Heart right ventricle (tissue), 16 donors: ENCODE data around the gene SLIT3. TPM values are rescaled to one million over a fixed set of nuclear protein-coding genes. Genes with fewer than 3 reads are reported as not detected.
A peak's percentile ranks its signal among the peaks of the same experiment; 100 is the strongest.

ENCODE experiments used
- ATAC-seq, 8 donors: fragments of 200-7000 bp; cut with Tn5 transposase; one replicate each; pipeline ENCODE4 v1.9.1; 2020; ENCODE audit warnings: mild to moderate bottlenecking in 8 of 8, moderate library complexity in 8 of 8, moderate number of reproducible peaks in 1 of 8
- DNase-seq, 2 donors: peaks; one replicate each; pipeline ENCODE4 v3.0.0-alpha.2; 2020
- H3K27ac ChIP-seq, 10 donors: fragments of 200-600 bp; sonication (generic) in 2 of 10; one replicate each; pipeline versions ENCODE4 v1.5.0 to v1.8.0; 2020 to 2022; ENCODE audit warnings: mild to moderate bottlenecking in 3 of 10
- H3K27me3 ChIP-seq, 7 donors: fragments of 200-600 bp; one replicate each; pipeline ENCODE4 v1.8.0; 2021 to 2022; ENCODE audit warnings: mild to moderate bottlenecking in 2 of 7
- H3K36me3 ChIP-seq, 9 donors: fragments of 200-600 bp; sonication (generic) in 1 of 9; one replicate each; pipeline versions ENCODE4 v1.5.0 to v1.8.0; 2020 to 2022; ENCODE audit warnings: mild to moderate bottlenecking in 2 of 9
- H3K4me1 ChIP-seq, 9 donors: fragments of 200-600 bp; sonication (generic) in 1 of 9; one replicate each; pipeline versions ENCODE4 v1.5.0 to v1.8.0; 2020 to 2022; ENCODE audit warnings: mild to moderate bottlenecking in 4 of 9
- H3K4me3 ChIP-seq, 10 donors: fragments of 200-600 bp; sonication (generic) in 2 of 10; one replicate each; pipeline versions ENCODE4 v1.5.0 to v1.8.0; 2020 to 2022; ENCODE audit warnings: mild to moderate bottlenecking in 7 of 10, moderate library complexity in 2 of 10
- H3K9me3 ChIP-seq, 11 donors: fragments of 200-600 bp in 10 of 11; sonication (generic) in 2 of 11; one replicate each; pipeline versions ENCODE4 v1.5.0 to v1.8.0; 2013 to 2022; ENCODE audit warnings: mild to moderate bottlenecking in 2 of 11, control low read depth in 1 of 11, moderate library complexity in 1 of 11
- WGBS, 2 donors: extraction: QIAGEN DNeasy Blood & Tissue Kit; methylation state at CpG; one replicate each; pipeline ENCODE4 v1.1.7; 2013; ENCODE audit warnings: inconsistent platforms in 1 of 2; 5-methylcytosine and 5-hydroxymethylcytosine counted together
- intact Hi-C, 10 donors: fragments of 100-400 bp; cut with DNase I; formaldehyde crosslinking; loops; one replicate each; pipeline versions ENCODE4 v1.11.1 to v1.14.2; 2022
- polyA plus RNA-seq, 2 donors: library from polyadenylated mRNA; stranded (reverse); fragments of 200-250 nt; gene quantifications; one replicate each; pipeline ENCODE4 v1.2.3, GENCODE V29; 2013
- total RNA-seq, 10 donors: library from RNA; stranded (reverse); fragmentation: NEBNext Ultra II Directional in 3 of 10; extraction: Animal tissue kit (Norgen Biotek cat#: 25700) in 3 of 10; gene quantifications; one replicate each; pipeline versions ENCODE4 v1.2.1 to v1.2.4, GENCODE V29; 2021 to 2023
- TF ChIP-seq, protein P1 (sequence below), 9 donors: fragments of 200-600 bp; sonication (generic) in 2 of 9; IDR thresholded peaks; one replicate each; pipeline versions ENCODE4 v1.5.0 to v1.8.0; 2021 to 2022; ENCODE audit warnings: antibody characterized with exemption in 9 of 9, mild to moderate bottlenecking in 5 of 9, moderate library complexity in 1 of 9
- donor health status: Arrhythmogenic right ventricular cardiomyopathy.
- donor health status: ischemic (EF 13 %, LVEDD 7.1; RV severe dilation, severe dysfunction).
- donor health status: healthy with polysubstance abuse.
- donor health status: DM: no; HTN: yes; CAD: no.
- donor health status: DM: no; HTN: no; CAD: no.
- donor health status: ischemic (EF 25% LVEDD 6.9; RV normal size, moderate dysfunction).
- donor health status: ischemic (EF 25% LVEDD 5.7; RV mildly dilated, moderate dysfunction).
- donor health status: healthy.
- donor health status: DM: yes; HTN: yes; CAD: no.
- donor health status: Ischemic cardiomyopathy.
- donor health status: ischemic (EF 35%, LVEDD 5.7; RV mildly dilated, moderate dysfunction).
- donor health status: nonischemic (EF 11% LVEDD 7.7; RV severe dilation, severe dysfunction).
- donor health status: DM: yes; HTN: yes; CAD: no.
- donor health status: PGD.
- donor health status: ischemic (EF 29% LVEDD 5.4; RV normal size, mild dysfunction).
- donor health status: nonischemic (EF 23%, LVEDD 6.1; RV moderate dilation, normal function).

Gene SLIT3
- total and polyA plus RNA-seq, 12 donors = 2.0 to 29.2 (median 12.1) TPM

DNA sequence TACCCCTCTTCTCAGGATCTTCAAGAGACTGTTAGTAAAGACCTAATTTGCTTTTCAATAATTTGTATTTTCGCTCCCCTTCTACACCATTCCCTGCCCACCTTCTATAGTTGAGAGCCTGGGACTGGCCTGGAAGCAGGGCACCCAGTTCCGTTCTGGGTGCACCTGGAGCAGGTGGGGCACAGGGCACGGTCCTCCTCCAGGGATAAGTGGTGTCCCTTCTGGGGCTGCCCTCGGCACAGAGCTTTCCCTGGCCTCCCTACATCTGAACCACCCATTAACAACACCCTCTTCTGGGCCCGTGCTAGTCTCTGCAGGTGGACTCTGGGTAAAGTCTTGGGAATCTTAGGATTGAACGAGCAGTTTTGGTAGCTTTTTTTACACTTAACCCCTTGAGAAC, 628.9 kb downstream of the SLIT3 start:
- ATAC-seq (no peak), DNase-seq (no peak)
- Histone ChIP-seq H3K4me1 (no peaks in the 10 kb centered on the region), H3K27ac (no peak overlapping the region), H3K4me3 (no peak overlapping the region), H3K27me3 (no peaks in the 10 kb centered on the region), H3K9me3 (no peaks in the 10 kb centered on the region), H3K36me3 (no peaks in the 10 kb centered on the region)
- intact Hi-C loops = loop anchor here in 3 of 10 donors (10.0 kb wide), 2 partner anchors 633 to 913 kb away; partner anchors contain the start of genes SPDL1 (in 2 of the 3) and SLIT3 (in 1 of the 3)
- 79 to 82% methylated on average over 6 of the region's 6 CpGs for WGBS, 2 donors
- TF ChIP-seq, protein P1, sequence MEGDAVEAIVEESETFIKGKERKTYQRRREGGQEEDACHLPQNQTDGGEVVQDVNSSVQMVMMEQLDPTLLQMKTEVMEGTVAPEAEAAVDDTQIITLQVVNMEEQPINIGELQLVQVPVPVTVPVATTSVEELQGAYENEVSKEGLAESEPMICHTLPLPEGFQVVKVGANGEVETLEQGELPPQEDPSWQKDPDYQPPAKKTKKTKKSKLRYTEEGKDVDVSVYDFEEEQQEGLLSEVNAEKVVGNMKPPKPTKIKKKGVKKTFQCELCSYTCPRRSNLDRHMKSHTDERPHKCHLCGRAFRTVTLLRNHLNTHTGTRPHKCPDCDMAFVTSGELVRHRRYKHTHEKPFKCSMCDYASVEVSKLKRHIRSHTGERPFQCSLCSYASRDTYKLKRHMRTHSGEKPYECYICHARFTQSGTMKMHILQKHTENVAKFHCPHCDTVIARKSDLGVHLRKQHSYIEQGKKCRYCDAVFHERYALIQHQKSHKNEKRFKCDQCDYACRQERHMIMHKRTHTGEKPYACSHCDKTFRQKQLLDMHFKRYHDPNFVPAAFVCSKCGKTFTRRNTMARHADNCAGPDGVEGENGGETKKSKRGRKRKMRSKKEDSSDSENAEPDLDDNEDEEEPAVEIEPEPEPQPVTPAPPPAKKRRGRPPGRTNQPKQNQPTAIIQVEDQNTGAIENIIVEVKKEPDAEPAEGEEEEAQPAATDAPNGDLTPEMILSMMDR (IDR thresholded peaks at IDR 0.05) = no peak

DNA sequence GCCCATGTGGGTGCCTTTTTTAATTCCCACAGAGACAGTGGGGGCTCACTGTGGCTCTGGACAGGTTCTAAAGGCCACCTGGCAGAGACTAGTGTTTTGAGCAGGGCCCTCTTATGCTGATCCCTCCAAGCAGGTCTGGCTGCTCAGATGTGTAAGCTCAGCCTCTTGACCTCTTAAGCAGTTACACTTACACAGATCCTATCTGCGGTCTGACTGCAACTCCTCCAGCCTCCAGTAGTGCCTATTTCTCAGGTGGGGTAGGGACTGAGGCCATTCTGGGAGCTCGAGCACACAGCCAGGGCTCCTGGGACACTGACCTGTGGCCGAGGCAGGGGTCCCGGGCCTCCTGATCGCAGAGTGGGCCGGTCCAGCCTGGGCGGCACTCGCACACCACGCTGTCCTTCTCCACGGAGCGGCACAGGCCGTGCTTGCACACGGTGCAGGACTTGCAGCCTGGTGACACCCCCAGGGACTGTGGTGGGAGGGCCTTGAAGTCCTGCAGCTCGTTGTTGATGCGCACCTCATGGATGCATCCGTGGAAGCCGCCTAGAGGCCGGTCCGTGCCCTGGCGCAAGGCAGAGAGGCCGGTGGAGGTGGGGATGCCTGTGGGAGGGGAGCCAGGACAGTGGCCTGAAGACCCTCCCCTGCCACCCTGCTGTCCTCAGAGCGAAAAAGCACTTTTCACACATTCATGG, 629.9 kb downstream of the SLIT3 start:
- DNase-seq (no peak), ATAC-seq (peak in 2 of 8 donors; percentile 21 to 44)
- 77 to 79% methylated on average over 22 of the region's 22 CpGs for WGBS, 2 donors
- TF ChIP-seq, protein P1 (IDR thresholded peaks at IDR 0.05) = no peak
- no peaks in the 10 kb centered on the region for H3K36me3 ChIP-seq
- intact Hi-C loops = loop anchor here in 3 of 10 donors (10.0 kb wide), 2 partner anchors 634 to 914 kb away; partner anchors contain the start of genes SPDL1 (in 2 of the 3) and SLIT3 (in 1 of the 3)
- H3K4me1 ChIP-seq = no peaks in the 10 kb centered on the region
- no peaks in the 10 kb centered on the region for H3K27me3 ChIP-seq
- no peak overlapping the region for H3K27ac ChIP-seq
- H3K9me3 ChIP-seq = no peaks in the 10 kb centered on the region
- H3K4me3 ChIP-seq = no peak overlapping the region

DNA sequence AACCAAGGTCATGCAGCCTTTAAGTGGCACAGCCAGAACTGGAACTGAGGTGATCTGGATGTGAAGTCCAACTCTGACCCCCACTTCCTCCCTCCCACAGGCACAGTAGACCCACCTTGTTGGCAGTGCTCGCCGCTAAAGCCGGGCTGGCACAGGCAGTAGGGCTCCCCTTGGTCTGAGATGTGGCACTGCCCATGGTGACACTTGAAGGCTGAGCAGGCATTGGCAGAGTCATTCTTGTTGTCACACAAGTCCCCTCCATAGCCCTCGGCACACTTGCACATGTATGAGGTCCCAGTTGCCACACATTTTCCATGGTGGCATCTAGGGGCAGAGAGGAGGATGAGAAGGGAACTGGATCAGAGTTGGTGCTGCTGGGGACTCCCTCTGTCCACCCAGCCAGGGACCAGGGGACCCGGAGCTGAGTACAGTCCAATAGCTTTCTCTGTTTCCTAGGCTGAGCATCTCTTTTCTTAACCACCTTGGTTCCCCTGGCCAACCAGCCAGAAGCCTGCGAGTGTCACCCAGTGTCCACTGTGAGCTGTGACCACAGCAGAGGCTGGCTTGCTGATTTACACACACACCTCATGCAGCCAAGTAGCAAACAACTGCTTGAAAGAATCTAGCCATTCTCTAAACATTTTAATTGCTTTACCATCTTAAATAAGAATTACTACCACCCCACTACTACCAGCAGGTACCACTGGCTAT, 631.1 kb downstream of the SLIT3 start:
- WGBS, 2 donors = 88 to 91% methylated on average over 6 of the region's 6 CpGs
- TF ChIP-seq, protein P1 (IDR thresholded peaks at IDR 0.05) = no peak
- Histone ChIP-seq H3K4me3 (no peak overlapping the region), H3K36me3 (no peaks in the 10 kb centered on the region), H3K27me3 (no peaks in the 10 kb centered on the region), H3K4me1 (no peaks in the 10 kb centered on the region), H3K27ac (no peak overlapping the region), H3K9me3 (no peaks in the 10 kb centered on the region)
- ATAC-seq (no peak), DNase-seq (no peak)
- intact Hi-C loops = loop anchor here in 3 of 10 donors (10.0 kb wide), 2 partner anchors 635 to 915 kb away; partner anchors contain the start of genes SPDL1 (in 2 of the 3) and SLIT3 (in 1 of the 3)

DNA sequence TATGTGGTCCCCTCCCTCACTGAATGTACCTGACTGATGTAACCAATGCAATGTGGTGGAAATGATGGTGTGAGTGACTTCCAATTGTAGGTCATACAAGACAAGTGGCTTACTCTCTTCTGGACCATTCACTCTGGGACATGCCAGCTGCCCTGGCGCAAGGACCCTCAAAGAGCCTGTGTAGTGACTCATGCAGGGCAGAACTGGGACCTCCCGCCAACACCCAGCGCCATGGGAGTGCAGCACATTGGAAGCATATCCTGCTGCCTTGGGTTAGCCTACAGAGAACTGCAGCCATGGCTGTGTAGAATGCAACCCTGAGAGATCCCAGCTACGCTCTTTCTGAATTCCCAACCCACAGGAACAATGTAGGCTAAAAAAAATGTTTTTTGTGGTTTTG, 631.8 kb downstream of the SLIT3 start:
- intact Hi-C loops = no loop called here
- ATAC-seq (no peak), DNase-seq (no peak)
- no peaks in the 10 kb centered on the region for H3K36me3 ChIP-seq
- no peaks in the 10 kb centered on the region for H3K9me3 ChIP-seq
- H3K4me1 ChIP-seq = no peaks in the 10 kb centered on the region
- H3K4me3 ChIP-seq = no peak overlapping the region
- TF ChIP-seq, protein P1 (IDR thresholded peaks at IDR 0.05) = no peak
- 87 to 96% methylated on average over 4 of the region's 4 CpGs for WGBS, 2 donors
- no peaks in the 10 kb centered on the region for H3K27me3 ChIP-seq
- H3K27ac ChIP-seq = no peak overlapping the region
